A673 (cell line): Measurements from ENCODE around the gene CEP41. TPM values are rescaled to one million over a fixed set of nuclear protein-coding genes. Genes with fewer than 3 reads are reported as not detected.

Source experiments
- BruUV-seq: library from RNA; stranded (reverse); fragments of 400-500 nt; replicated peaks from 2 replicates; lab custom pipeline; 2021; lab: Mats Ljungman, UMichigan
- CTCF ChIA-PET: fragments of 300-600 bp; sonication (Branson Sonifier 250); formaldehyde crosslinking; loops from one replicate; lab custom pipeline; 2022; ENCODE audit warnings: antibody characterized with exemption; lab: Charles Lee
- POLR2A ChIA-PET: fragments of 300-600 bp; sonication (Branson Sonifier 250); formaldehyde crosslinking; loops from one replicate; lab custom pipeline; 2022; ENCODE audit warnings: antibody characterized with exemption; ENCODE audit not compliant: low non-redundant PET; lab: Charles Lee
- DNase-seq: peaks from one replicate; pipeline ENCODE4 v3.0.0-alpha.2; 2015; ENCODE audit warnings: low spot score
- H3K27ac ChIP-seq: fragments of 200-600 bp; sonication (generic); 2 replicates; pipeline ENCODE4 v1.5.1; 2016; ENCODE audit warnings: mixed run types, low read depth, mild to moderate bottlenecking, mixed read lengths, antibody characterized with exemption, low read length; ENCODE audit not compliant: poor library complexity, severe bottlenecking
- H3K27me3 ChIP-seq: fragments of 200-600 bp; sonication (generic); replicated peaks from 2 replicates; pipeline ENCODE4 v1.6.1; 2017; ENCODE audit warnings: mixed run types, low read depth, mild to moderate bottlenecking, mixed read lengths, antibody characterized with exemption, low read length; ENCODE audit not compliant: insufficient read depth, poor library complexity
- H3K36me3 ChIP-seq: fragments of 200-600 bp; sonication (generic); 2 replicates; pipeline ENCODE4 v1.6.1; 2016; ENCODE audit warnings: mixed run types, mild to moderate bottlenecking, mixed read lengths, antibody characterized with exemption, low read length; ENCODE audit not compliant: insufficient read depth, poor library complexity, severe bottlenecking
- H3K4me1 ChIP-seq: fragments of 200-600 bp; sonication (generic); 2 replicates; pipeline ENCODE4 v1.6.1; 2017; ENCODE audit warnings: mixed run types, mild to moderate bottlenecking, mixed read lengths, antibody characterized with exemption, low read length; ENCODE audit not compliant: insufficient read depth, poor library complexity, severe bottlenecking
- H3K4me3 ChIP-seq: fragments of 200-600 bp; sonication (generic); 2 replicates; pipeline ENCODE4 v1.5.1; 2016; ENCODE audit warnings: low read depth, mixed run types, mild to moderate bottlenecking, mixed read lengths, low read length; ENCODE audit not compliant: poor library complexity, severe bottlenecking
- H3K9me3 ChIP-seq: fragments of 200-600 bp; sonication (generic); 2 replicates; pipeline ENCODE4 v1.6.1; 2016; ENCODE audit warnings: mixed run types, low read depth, mild to moderate bottlenecking, mixed read lengths, antibody characterized with exemption, low read length; ENCODE audit not compliant: poor library complexity, severe bottlenecking
- EZH2 ChIP-seq: fragments of 200-600 bp; sonication (generic); IDR thresholded peaks from 2 replicates; pipeline ENCODE4 v1.6.1; 2017; ENCODE audit warnings: borderline replicate concordance, low read depth, mild to moderate bottlenecking, mixed read lengths, antibody characterized with exemption, low read length; ENCODE audit not compliant: poor library complexity, severe bottlenecking
- intact Hi-C: fragments of 100-400 bp; cut with micrococcal nuclease; formaldehyde crosslinking; loops from one replicate; pipeline ENCODE4 v1.10.0; 2022; ENCODE audit not compliant: unreplicated experiment
- total RNA-seq: library from RNA; stranded (reverse); gene quantifications from 2 replicates; pipeline ENCODE4 v1.2.3, GENCODE V29; 2021
- TF ChIP-seq, protein P1 (sequence below): fragments of 300-800, 200-600 bp; sonication (generic); conservative IDR thresholded peaks from 2 replicates; pipeline ENCODE4 v1.5.1; 2017; ENCODE audit warnings: low read depth, mild to moderate bottlenecking, antibody characterized with exemption, low read length, moderate library complexity, mixed read lengths

Gene CEP41
- total RNA-seq, 1 experiment from 2014 or later = 25.7 TPM

DNA sequence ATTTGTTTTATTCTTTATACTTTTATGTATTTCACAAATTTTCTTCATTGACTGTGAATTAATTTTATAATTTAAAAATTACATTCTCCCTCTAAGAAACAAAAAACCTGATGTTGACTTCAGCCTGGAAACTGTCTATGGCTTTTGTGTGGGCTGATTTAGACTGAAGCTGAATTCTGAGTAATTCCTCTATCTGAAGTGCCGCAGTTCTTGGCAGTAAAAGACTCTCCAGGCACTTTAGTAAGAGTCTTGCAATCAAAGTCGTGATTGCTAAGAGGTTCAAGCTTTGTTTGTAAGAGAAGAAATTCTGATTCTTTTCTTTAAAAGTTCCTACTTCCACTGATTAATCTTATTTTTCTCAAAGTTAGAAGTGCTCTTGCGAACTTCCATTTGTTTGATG, 3.4 kb upstream of the CEP41 start:
- TF ChIP-seq EZH2 = no peak
- TF ChIP-seq, protein P1, sequence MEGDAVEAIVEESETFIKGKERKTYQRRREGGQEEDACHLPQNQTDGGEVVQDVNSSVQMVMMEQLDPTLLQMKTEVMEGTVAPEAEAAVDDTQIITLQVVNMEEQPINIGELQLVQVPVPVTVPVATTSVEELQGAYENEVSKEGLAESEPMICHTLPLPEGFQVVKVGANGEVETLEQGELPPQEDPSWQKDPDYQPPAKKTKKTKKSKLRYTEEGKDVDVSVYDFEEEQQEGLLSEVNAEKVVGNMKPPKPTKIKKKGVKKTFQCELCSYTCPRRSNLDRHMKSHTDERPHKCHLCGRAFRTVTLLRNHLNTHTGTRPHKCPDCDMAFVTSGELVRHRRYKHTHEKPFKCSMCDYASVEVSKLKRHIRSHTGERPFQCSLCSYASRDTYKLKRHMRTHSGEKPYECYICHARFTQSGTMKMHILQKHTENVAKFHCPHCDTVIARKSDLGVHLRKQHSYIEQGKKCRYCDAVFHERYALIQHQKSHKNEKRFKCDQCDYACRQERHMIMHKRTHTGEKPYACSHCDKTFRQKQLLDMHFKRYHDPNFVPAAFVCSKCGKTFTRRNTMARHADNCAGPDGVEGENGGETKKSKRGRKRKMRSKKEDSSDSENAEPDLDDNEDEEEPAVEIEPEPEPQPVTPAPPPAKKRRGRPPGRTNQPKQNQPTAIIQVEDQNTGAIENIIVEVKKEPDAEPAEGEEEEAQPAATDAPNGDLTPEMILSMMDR = no peak
- POLR2A ChIA-PET = no interaction called here
- Histone ChIP-seq H3K4me3 (no peak overlapping the region), H3K36me3 (no peaks in the 10 kb centered on the region), H3K27me3 (no peaks in the 10 kb centered on the region), H3K9me3 (peaks cover 8% of the 10 kb centered on the region), H3K4me1 (peaks cover 6% of the 10 kb centered on the region), H3K27ac (no peak overlapping the region)
- no TSS peak for BruUV-seq
- DNase-seq = no peak
- CTCF ChIA-PET = no interaction called here
- intact Hi-C loops = no loop called here

DNA sequence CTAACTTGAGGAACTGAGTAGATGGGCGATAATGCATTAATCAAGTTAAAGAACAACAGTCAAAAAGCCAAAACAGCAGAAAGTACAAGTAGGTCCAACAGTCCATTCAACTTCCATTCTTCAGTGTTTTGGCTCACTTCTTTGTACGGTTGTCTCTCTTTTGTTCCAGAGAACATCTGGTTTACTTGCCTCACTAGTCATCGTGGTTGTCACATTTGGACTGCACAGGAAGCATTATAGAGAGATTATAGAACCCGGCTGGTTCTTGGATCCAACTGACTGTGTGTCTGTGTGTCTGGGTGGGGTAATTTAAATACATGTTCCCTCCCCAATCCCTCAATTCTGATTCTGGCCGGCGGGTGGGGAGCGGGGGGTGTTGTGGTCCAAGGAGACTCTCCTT, 1.8 kb upstream of the CEP41 start:
- ChIA-PET POLR2A (no interaction called here), CTCF (no interaction called here)
- Histone ChIP-seq H3K9me3 (no peaks in the 10 kb centered on the region), H3K27ac (no peak overlapping the region), H3K4me3 (no peak overlapping the region), H3K36me3 (no peaks in the 10 kb centered on the region), H3K27me3 (no peaks in the 10 kb centered on the region), H3K4me1 (peaks cover 6% of the 10 kb centered on the region)
- TF ChIP-seq, protein P1 = no peak
- TF ChIP-seq EZH2 = no peak
- no peak for DNase-seq
- BruUV-seq = no TSS peak
- intact Hi-C loops = no loop called here

DNA sequence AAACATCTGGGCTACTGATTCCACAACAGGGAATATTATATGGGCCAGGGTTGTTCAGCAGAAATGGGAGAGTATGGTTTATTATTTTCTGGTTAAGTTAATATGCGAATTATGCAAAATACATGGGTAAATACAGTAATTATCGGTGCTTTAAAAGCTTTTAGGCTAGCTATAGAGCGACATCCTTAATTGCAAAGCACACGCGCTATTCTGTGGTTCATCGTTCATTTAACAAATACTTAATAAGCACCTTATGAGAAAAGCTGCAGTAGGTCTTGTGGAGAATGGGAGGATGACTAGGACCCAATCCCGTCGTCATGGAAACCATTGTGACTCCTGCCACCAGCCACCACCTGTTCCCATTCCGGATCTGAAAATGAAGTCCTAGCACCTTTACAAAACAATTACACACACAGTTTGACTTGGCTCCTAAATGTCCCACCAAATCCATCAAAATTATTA, 623 bp upstream of the CEP41 start:
- POLR2A ChIA-PET = no interaction called here
- Histone ChIP-seq H3K27ac (peak overlapping the region; percentile 46), H3K4me3 (peak overlapping the region; percentile 65), H3K27me3 (no peaks in the 10 kb centered on the region), H3K4me1 (peaks cover 6% of the 10 kb centered on the region), H3K9me3 (no peaks in the 10 kb centered on the region), H3K36me3 (no peaks in the 10 kb centered on the region)
- CTCF ChIA-PET = no interaction called here
- DNase-seq = peak; percentile 31
- no peak for TF ChIP-seq EZH2
- TF ChIP-seq, protein P1 = no peak
- intact Hi-C loops = no loop called here
- no TSS peak for BruUV-seq
